Testis (tissue), 2 donors: ENCODE data around the gene SIL1.

Experiments used
- CTCF ChIP-seq, 3 experiments: fragments of 450-650 bp in 2 of 3; fragments of 200-600 bp in 1 of 3; sonication (generic) in 1 of 3; IDR thresholded peaks; one replicate each; pipeline ENCODE4 v1.5.1; 2016 to 2019; ENCODE audit warnings: antibody characterized with exemption in 3 of 3, mild to moderate bottlenecking in 2 of 3, moderate library complexity in 1 of 3
- POLR2A ChIP-seq: fragments of 450-650 bp; IDR thresholded peaks from one replicate; pipeline ENCODE4 v1.6.1; 2017; ENCODE audit warnings: antibody characterized with exemption, mild to moderate bottlenecking, moderate library complexity

GRCh38 chr5:138968601-138969000, 229.6 kb downstream of the SIL1 start:
- TF ChIP-seq POLR2A (no peak), CTCF (IDR thresholded peaks at IDR 0.05) (no peak)
